Gastroesophageal sphincter (tissue), 4 donors: Measurements from ENCODE around the gene SERPINA7. TPM values are rescaled to one million over a fixed set of nuclear protein-coding genes. Genes with fewer than 3 reads are reported as not detected.
"Not testable (repeated sequence)": the region's sequence is repeated elsewhere in the genome, so short reads cannot be mapped to it uniquely, and the experiment has no call there.

Experiments used
- ATAC-seq: fragments of 150-250 bp; one replicate; pipeline ENCODE4 v1.9.1; 2016; ENCODE audit warnings: mild to moderate bottlenecking, moderate library complexity
- H3K27ac ChIP-seq, 4 donors: fragments of 200-600 bp; sonication (generic) in 3 of 4; 1 replicate in 3 of 4; 2 replicates in 1 of 4; pipeline ENCODE4 v1.5.1; 2016 to 2019
- H3K27me3 ChIP-seq: fragments of 200-600 bp; sonication (generic); one replicate; pipeline ENCODE4 v1.5.1; 2019
- H3K36me3 ChIP-seq, 2 donors: fragments of 200-600 bp; sonication (generic); one replicate each; pipeline ENCODE4 v1.5.1; 2019; ENCODE audit warnings: control low read depth in 1 of 2
- H3K4me1 ChIP-seq, 3 donors: fragments of 200-600 bp; sonication (generic); 1 replicate in 2 of 3; 2 replicates in 1 of 3; pipeline ENCODE4 v1.5.1; 2016 to 2019; ENCODE audit warnings: control low read depth in 2 of 3
- H3K4me3 ChIP-seq, 2 donors: fragments of 200-600 bp; sonication (generic); one replicate each; pipeline ENCODE4 v1.5.1; 2019; ENCODE audit warnings: mild to moderate bottlenecking in 1 of 2, moderate library complexity in 1 of 2
- H3K9me3 ChIP-seq, 3 donors: fragments of 200-600 bp; sonication (generic); one replicate each; pipeline ENCODE4 v1.5.1; 2017 to 2019; ENCODE audit warnings: control low read depth in 2 of 3
- EP300 ChIP-seq: sonication (generic); formaldehyde crosslinking; IDR thresholded peaks from one replicate; pipeline ENCODE4 v1.6.1; 2017; ENCODE audit warnings: antibody characterized with exemption, mild to moderate bottlenecking
- POLR2A ChIP-seq, 2 donors: fragments of 450-650 bp; IDR thresholded peaks; one replicate each; pipeline ENCODE4 v1.6.1; 2017; ENCODE audit warnings: antibody characterized with exemption in 2 of 2, mild to moderate bottlenecking in 2 of 2, moderate library complexity in 1 of 2
- POLR2AphosphoS5 ChIP-seq: sonication (generic); formaldehyde crosslinking; IDR thresholded peaks from one replicate; pipeline ENCODE4 v1.6.1; 2017; ENCODE audit warnings: antibody characterized with exemption
- WGBS, 2 donors: methylation state at CpG; one replicate each; pipeline ENCODE4 v1.1.5; 2018; ENCODE audit warnings: low coverage in 1 of 2; 5-methylcytosine and 5-hydroxymethylcytosine counted together
- total RNA-seq, 4 donors: library from RNA; depleted of rRNA; stranded (reverse); fragments of >200 nt; gene quantifications; one replicate each; pipeline ENCODE4 v1.1.0, GENCODE V29; 2016
- TF ChIP-seq, protein P1 (sequence below), 4 experiments: fragments of 200-600 bp in 2 of 4; fragments of 450-650 bp in 2 of 4; sonication (generic) in 1 of 4; IDR thresholded peaks; one replicate each; pipeline ENCODE4 v1.5.1; 2017 to 2019; ENCODE audit warnings: antibody characterized with exemption in 4 of 4, mild to moderate bottlenecking in 2 of 4, moderate library complexity in 2 of 4

The SERPINA7 gene
- total RNA-seq, 4 donors from 2014 or later: not detected

DNA sequence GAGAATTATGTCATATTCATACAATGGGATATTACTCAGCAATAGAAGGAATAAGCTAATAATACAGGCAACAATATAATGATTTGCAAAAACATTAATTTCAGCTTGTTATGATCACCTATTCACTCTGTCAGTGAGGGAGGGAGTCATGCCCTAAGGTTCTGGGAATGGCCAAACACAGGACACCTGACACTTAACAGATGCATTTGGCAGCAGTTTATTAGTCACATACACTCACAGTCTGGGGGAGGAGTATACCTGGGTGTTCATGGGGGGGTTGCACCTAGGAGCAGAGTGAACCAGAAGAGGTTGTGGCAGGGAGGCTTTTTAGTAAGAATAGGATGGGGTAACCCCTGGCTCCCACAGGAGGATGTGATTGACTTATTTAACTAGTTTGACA lies 38.3 kb downstream of the SERPINA7 start:
- H3K36me3 ChIP-seq: no peaks in the 10 kb centered on the region
- no peaks in the 10 kb centered on the region for H3K27me3 ChIP-seq
- H3K9me3 ChIP-seq: no peaks in the 10 kb centered on the region
- no peak for ATAC-seq
- H3K4me1 ChIP-seq: no peaks in the 10 kb centered on the region
- no peak overlapping the region for H3K27ac ChIP-seq
- no peak overlapping the region for H3K4me3 ChIP-seq
- no peak for TF ChIP-seq POLR2AphosphoS5
- TF ChIP-seq EP300: no peak
- TF ChIP-seq POLR2A (IDR thresholded peaks at IDR 0.05): no peak
- TF ChIP-seq, protein P1, sequence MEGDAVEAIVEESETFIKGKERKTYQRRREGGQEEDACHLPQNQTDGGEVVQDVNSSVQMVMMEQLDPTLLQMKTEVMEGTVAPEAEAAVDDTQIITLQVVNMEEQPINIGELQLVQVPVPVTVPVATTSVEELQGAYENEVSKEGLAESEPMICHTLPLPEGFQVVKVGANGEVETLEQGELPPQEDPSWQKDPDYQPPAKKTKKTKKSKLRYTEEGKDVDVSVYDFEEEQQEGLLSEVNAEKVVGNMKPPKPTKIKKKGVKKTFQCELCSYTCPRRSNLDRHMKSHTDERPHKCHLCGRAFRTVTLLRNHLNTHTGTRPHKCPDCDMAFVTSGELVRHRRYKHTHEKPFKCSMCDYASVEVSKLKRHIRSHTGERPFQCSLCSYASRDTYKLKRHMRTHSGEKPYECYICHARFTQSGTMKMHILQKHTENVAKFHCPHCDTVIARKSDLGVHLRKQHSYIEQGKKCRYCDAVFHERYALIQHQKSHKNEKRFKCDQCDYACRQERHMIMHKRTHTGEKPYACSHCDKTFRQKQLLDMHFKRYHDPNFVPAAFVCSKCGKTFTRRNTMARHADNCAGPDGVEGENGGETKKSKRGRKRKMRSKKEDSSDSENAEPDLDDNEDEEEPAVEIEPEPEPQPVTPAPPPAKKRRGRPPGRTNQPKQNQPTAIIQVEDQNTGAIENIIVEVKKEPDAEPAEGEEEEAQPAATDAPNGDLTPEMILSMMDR (IDR thresholded peaks at IDR 0.05): no peak

DNA sequence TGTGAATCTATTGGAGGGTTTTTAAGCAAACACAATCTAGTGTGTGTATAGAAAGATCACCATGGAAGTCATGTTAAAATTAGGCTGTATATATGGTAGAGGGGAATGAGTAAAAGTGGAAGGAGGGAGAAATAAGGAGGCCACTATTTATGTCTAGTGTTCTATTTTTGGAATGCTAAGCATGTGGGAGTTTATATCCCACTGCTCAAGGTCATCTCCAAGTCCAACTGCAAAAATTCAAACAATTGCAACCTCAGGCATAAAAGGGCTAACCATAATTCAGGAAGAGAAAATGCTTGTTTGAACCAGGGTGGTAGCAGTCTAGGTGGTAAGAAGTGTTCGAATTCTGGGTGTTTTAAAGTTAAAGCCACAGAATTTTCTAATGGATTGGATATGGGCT lies 39.2 kb downstream of the SERPINA7 start:
- ATAC-seq: no peak
- H3K36me3 ChIP-seq: no peaks in the 10 kb centered on the region
- no peak overlapping the region for H3K27ac ChIP-seq
- H3K27me3 ChIP-seq: no peaks in the 10 kb centered on the region
- 0 to 43% methylated on average over 1 of the region's 1 CpG for WGBS, 2 donors
- no peak overlapping the region for H3K4me3 ChIP-seq
- no peaks in the 10 kb centered on the region for H3K9me3 ChIP-seq
- TF ChIP-seq EP300: no peak
- no peak for TF ChIP-seq POLR2A (IDR thresholded peaks at IDR 0.05)
- no peak for TF ChIP-seq POLR2AphosphoS5
- TF ChIP-seq, protein P1 (IDR thresholded peaks at IDR 0.05): no peak
- H3K4me1 ChIP-seq: no peaks in the 10 kb centered on the region

DNA sequence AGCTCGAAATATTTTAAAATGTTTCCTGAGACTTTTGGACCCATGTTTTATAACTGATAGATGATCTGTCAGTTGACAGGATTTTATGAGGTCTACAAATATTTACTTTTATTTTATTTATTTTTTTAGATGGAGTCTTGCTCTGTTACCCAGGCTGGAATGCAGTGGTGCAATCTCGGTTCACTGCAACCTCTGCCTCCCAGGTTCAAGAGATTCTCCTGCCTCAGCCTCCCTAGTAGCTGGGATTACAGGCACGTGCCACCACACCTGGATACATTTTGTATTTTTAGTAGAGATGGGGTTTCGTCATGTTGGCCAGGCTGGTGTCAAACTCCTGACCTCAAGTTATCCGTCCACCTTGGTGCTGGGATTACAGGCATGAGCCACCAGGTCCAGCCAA lies 50.0 kb downstream of the SERPINA7 start:
- H3K9me3 ChIP-seq, H3K36me3 ChIP-seq, H3K27me3 ChIP-seq, ATAC-seq, H3K27ac ChIP-seq, H3K4me1 ChIP-seq, H3K4me3 ChIP-seq: not testable (repeated sequence)
- WGBS, 2 donors: 52 to 57% methylated on average over 1 to 4 of the region's 5 CpGs

Other genes with a start within 250 kb of the SERPINA7 start
- 1 to 10 TPM; 3.0 to 4.1 (median 3.2) TPM for gene NRK, start 216.2 kb downstream of the SERPINA7 start, total RNA-seq
- gene PWWP3B, start 129.6 kb upstream of the SERPINA7 start, total RNA-seq: 1 to 10 TPM in 1 of 4 donors, not detected in 3; 1.1 TPM